ENCODE measurements around the gene G6PC2.

- TF ChIP-seq CTCF (IDR thresholded peaks at IDR 0.05) (no peak), POLR2A (IDR thresholded peaks at IDR 0.05) (no peak), EP300 (IDR thresholded peaks at IDR 0.05) (no peak)
Observed at GRCh38 chr2:168910330-168910729, 9.2 kb downstream of the G6PC2 start.

Data from ovary (tissue), 3 donors.